Epithelial cell of umbilical artery (primary cell): ENCODE data around the gene NOD1. TPM values are rescaled to one million over a fixed set of nuclear protein-coding genes. Genes with fewer than 3 reads are reported as not detected.

Experiments
- total RNA-seq: library from RNA; depleted of rRNA; stranded (reverse); fragments of >200 nt; gene quantifications from 2 replicates; pipeline ENCODE4 v1.2.3, GENCODE V29; 2014

NOD1 gene
- total RNA-seq = 17.9 and 19.2 TPM in 2 replicates

DNA sequence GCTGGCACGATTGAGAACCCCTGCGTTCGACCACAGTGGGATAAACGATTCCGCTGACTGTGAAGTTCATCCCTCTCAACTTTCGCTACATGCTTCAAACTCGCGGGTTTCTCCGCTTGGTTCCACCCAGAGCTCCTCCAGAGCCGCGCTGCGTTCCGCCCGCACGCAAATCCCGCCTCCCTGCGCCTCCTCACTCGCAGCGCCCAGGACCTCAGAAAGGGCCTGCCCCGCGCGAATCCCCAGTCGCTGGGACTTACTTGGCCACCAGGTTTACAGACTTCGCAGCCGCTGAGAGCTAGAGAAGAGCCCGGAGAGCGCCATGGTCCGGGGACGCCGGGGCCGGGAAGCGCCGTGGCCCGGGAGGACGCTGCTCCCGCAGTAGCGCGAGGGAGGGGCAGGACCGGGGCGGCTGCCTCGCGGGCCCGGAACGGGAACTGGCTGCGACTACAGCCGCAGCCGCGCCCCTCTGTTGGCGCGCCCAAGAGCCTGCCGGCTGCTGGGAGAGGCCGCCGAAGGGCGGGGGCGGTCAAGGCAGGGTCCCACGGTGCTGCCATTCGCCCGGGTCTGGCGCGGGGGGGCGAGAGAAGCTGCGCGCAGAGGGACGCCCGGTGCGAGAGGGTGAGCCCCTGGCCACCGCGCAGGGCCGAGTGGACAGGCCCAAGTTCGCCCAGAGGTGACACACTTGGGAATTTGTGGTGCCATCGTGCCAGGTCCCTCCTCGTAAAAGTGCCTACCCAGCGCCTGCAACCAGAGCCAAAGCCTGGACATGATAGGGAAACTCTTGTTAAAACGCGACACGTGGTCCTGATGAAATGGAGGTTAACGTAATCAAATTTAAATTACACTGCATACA, at the start of gene NOD1:
Gene NOD1 (minus strand): TSS at position 436 of the 853 bp plus-strand sequence. CDS start 21,863 bp downstream, outside the sequence.

GRCh38 chr7:30504301-30505173, 26.0 kb upstream of the NOD1 start, which contains the start of gene GGCT:
Gene GGCT (minus strand): TSS chr7:30504829. CDS start chr7:30504709, 120 bp downstream.

Other genes starting within 250 kb of the NOD1 start
- 4.9 and 11.4 TPM in 2 replicates for gene ZNRF2, start 194.2 kb downstream of the NOD1 start, total RNA-seq
- 40.3 and 40.6 TPM in 2 replicates for gene GGCT, start 26.0 kb upstream of the NOD1 start, total RNA-seq
- gene GARS1, start 116.1 kb upstream of the NOD1 start, total RNA-seq = 89.5 and 139 TPM in 2 replicates
- gene CRHR2, start 203.7 kb upstream of the NOD1 start, total RNA-seq = not detected in 2 replicates